Activated CD4-positive, CD25-positive, alpha-beta regulatory T cell treated with anti-CD3 and anti-CD28 coated beads, Interleukin-2, amount 50 U/mL, for 72 hours (primary cell): Measurements from ENCODE around the gene AGAP2.

ENCODE experiments used
- DNase-seq: peaks from one replicate; pipeline ENCODE4 v3.0.0; 2021

The AGAP2 gene

GRCh38 chr12:57767305-57767698, 28.8 kb upstream of the AGAP2 start:
- DNase-seq = no peak

DNA sequence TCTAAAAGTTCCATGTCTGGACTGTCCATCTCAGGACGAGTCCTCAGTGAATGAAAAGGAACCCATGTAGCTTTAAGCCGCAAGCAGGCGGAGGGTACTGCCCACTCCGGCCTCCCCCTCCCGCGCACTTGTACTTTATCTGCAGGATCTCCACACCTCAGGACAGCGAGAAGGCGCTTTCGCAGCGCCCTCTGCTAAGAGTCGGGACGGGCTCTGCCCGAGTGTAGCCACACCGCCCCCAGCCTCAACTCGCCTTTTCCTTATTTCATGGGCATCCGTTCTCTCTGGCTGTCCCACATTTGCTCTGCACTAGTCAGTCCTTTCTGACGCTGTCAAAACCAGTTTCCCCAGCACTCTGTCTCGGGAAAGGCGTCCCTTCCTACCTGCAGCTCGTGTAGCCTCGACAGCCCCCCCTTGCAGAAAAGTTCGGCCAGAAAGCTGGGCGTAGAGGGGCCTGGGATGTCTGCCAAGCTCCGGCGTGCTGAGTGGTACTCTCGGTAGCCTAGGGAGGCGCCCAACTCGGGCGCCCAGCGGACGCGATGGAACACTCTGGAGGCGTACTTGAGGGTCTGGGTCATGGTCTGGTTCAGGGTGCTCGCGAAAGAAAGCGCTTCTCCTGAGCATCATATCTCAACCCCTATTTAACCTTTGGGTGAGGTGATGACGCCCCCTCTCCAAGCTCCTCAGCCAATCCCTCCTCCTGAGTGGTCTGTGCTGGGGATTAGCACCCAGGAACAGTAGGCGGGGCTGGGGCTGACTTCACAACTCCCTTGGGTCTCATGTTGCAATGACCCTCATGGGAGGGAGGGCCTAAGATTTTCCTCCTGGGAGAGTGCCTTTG, 28.1 kb upstream of the AGAP2 start, which contains the start of gene CYP27B1:
Gene CYP27B1, minus strand, starts transcription at position 615 of the 841 bp plus-strand sequence. Its CDS starts 37 bp downstream, at position 578.
- DNase-seq = peak; percentile 39

- no peak for DNase-seq
Measured at GRCh38 chr12:57765698-57766463, 27.3 kb upstream of the AGAP2 start.

GRCh38 chr12:57765003-57765697, 26.6 kb upstream of the AGAP2 start:
- DNase-seq = peak; percentile 67

DNA sequence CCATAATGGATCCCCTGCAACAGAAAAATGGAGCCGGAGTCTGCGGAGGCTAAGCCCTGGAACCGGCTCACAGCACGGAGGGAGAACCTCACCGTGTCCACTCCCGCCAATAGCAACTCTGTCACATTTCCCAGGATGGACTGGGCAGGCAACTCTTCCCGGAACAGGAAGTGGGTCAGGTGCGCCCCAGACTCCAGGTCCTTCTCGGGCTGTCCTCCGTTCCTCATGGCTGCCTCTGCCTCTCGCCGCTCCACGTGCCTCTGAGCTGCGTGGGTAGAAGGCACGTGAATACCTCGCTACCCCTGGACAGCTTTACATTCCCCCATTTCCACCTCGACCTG, 26.1 kb upstream of the AGAP2 start:
- no peak for DNase-seq

DNA sequence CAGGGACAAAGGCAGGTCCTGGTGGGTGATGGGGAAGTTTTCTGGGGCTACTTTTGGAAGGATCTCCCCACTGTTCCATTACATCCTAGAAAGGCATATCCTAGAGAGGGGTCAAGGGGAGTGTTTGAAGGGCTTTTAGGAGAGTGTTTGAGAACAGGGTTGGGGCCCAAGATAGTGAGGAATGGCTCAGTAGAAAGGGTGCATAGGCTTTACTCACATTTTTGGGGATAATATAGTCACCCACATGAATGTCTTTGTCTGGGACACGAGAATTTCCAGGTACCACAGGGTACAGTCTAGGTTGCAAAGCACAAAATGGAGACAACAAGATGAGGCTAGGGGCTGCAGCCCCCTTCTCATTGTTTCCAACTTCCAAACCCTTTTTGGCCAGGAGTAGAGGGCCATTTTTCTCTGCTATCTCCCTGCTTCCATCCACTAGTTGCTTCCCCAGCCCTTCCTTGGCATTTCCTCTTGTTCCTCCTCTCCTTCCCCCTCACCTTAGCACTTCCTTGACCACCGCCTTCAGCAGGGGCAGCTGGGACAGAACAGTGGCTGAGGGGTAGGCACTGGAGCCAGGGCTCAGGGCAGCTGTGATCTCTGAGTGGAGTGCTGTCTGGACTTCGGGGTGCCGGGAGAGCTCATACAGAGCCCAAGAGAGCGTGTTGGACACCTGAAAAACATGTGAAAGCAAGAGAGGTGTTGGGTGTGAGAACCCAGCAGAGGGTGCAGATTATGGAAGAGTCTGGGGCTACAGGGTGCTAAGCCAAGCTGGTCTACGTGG, 25.5 kb upstream of the AGAP2 start:
- no peak for DNase-seq

DNA sequence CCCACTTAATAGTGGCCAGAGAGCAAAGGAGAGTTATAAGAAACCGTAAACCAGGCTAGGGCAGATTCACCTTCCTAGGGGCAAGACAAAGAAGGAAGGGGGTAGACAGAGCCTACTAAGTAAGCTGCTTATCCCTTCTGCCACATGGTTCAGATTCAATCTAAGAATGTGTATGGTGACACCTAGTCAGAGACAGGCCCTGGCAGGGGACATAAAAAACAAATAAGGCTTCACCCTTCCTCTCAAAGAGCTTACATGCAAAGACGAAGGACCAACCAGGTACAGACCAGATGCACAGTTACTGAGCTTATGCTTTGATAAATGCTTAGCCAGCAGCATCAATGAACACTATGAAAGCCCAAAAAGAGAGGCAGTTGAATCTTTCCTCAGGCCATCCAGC, 23.9 kb upstream of the AGAP2 start:
- DNase-seq = no peak

DNA sequence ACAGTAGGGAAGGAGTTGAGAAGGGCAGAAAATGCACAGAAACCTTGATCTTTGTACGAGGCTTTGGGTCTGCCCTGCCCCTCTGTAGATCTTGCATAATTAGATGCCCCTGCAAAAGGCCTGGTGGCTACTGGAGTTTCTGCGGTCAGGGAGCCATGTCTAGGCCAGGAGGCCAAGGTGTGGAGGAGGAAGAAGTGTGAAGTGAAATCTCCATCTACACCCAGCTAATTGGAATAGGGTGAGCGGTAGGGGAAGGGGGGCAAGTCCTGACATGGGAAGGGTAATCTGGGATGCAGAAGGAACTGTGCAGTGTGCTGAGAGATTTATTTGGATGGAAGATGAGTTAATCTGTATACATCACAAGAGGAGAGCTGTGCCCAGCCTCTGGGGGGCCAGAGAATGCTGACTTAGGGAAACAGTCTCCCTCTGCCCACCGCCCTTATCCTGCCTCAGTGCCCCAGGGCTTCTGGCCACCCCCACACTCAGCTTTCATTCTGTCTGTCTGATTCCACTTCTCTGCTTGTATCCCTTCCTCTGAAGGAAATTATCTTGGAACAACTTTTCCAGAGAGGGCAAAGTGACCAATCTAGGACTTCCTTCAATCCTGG, 23.0 kb upstream of the AGAP2 start:
- no peak for DNase-seq

GRCh38 chr12:57760347-57760982, 21.9 kb upstream of the AGAP2 start:
- no peak for DNase-seq

- no peak for DNase-seq
Measured at GRCh38 chr12:57759360-57759980, 20.9 kb upstream of the AGAP2 start.

GRCh38 chr12:57758552-57759359, 20.2 kb upstream of the AGAP2 start:
- no peak for DNase-seq

- no peak for DNase-seq
Measured at GRCh38 chr12:57757771-57758170, 19.2 kb upstream of the AGAP2 start.

DNA sequence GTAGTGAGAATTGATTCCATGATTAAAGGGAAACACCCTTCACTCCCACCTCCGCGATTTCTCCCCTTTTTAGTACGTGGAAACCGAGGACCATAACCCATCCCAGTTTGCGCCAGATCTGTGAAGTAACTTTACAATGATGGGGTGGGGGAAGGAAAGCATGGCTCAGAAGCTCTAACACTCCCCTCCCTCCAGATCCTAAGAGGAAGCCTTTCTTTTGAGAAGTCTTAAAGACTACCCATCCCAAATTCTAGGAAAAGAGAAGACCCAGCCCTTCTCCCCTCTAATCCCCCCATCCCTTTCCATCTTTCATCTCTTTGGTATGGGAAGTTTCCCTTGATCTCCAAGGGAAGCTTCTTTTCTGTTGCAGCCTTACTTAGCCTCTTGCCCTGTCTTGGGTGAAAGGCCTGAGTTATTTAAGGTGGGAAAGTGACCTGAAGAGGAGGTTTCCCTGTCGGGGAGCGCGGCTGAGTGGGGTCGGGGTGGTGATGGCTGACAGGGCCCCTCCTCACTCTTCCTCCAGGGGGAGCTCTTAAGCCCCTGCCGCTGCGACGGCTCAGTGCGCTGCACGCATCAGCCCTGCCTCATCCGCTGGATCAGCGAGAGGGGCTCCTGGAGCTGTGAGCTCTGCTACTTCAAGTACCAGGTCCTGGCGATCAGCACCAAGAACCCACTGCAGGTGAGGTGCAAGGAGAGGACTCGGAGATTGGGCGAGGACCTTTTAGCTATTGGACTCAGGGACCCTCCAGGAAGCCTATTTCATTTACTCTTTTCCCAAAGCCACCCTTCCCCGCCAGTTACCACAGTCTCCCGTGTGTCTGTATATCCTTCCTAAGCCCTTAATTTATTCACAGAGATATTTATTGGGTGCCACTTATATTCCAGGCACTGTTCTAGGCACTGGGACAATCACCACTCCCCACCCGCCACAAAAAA, 18.1 kb upstream of the AGAP2 start:
- DNase-seq = peak; percentile 71

- no peak for DNase-seq
Measured at GRCh38 chr12:57755454-57756372, 17.2 kb upstream of the AGAP2 start.

- no peak for DNase-seq
Measured at GRCh38 chr12:57755194-57755453, 16.6 kb upstream of the AGAP2 start.

GRCh38 chr12:57754411-57755193, 16.1 kb upstream of the AGAP2 start, which contains the start of gene MARCHF9:
MARCHF9 (plus strand) TSS chr12:57755103; CDS start chr12:57755529, 426 bp downstream.
- DNase-seq = peak; percentile 77

- DNase-seq = no peak
Measured at GRCh38 chr12:57753756-57754337, 15.3 kb upstream of the AGAP2 start.
